ENCODE measurements around the gene MAGEB3.
"Not testable (repeated sequence)": the region's sequence is repeated elsewhere in the genome, so short reads cannot be mapped to it uniquely, and the experiment has no call there.

Gene MAGEB3
- total RNA-seq = 0 reads per million in 3 experiments

DNA sequence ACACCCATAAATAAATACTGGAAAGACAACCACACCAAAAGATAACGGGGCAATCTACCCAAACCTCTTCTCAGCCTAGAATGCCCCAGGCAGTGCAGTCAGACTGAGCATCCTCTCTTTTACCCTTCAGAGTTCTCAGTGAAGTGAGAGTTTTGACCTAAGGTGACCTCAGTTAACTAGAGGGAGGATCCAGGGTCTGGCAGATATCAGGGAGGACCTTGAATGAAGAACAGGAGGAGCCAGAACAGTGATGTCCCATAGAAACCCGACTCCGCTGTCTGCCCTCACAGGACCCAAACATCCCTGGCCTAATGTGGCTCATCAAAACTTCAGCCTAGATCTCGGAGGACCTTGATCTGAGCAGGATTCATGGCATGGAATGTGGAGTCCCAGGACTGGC is at the start of gene MAGEB3:
Gene MAGEB3 (plus strand): TSS at position 263 of the 400 bp plus-strand sequence. CDS start 5,268 bp downstream, outside the sequence.
- DNase-seq = no peak

GRCh38 chrX:30181353-30181752 is 49.1 kb upstream of the MAGEB3 start:
- DNase-seq = no peak

- DNase-seq = no peak
These were observed 46.9 kb upstream of the MAGEB3 start for GRCh38 chrX:30183554-30183953.

GRCh38 chrX:30190426-30190825 is 40.0 kb upstream of the MAGEB3 start:
- no peak for DNase-seq

- DNase-seq = not testable (repeated sequence)
These were observed 36.5 kb upstream of the MAGEB3 start for GRCh38 chrX:30193910-30194309.

- DNase-seq = no peak
These were observed 34.1 kb upstream of the MAGEB3 start for GRCh38 chrX:30196322-30196721.

- DNase-seq = no peak
These were observed 18.3 kb upstream of the MAGEB3 start for GRCh38 chrX:30212172-30212571.

GRCh38 chrX:30215357-30215843 is 15.1 kb upstream of the MAGEB3 start, which contains the start of gene MAGEB2:
TSS of gene MAGEB2 (plus strand) at chrX:30215563. CDS start at chrX:30218581, 3,018 bp downstream.
- DNase-seq = no peak

DNA sequence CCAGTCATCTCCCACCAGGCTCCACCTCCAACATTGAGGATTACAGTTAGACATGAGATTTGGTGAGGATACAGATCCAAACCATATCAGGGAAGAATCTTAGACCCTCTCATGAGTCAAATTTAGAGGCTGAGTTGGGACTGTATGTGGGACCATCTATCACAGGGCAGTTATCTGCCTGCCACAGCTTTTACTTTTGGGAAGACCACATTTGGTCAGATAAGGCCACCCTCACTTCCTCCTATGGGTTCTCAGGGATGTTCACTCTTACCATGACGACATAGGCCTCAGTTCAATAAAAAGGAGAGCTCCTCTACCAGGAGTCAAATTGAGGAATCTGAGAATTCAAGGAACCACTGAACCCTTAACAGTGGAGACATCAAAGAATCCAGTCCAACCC is 13.0 kb upstream of the MAGEB3 start:
- no peak for DNase-seq

- DNase-seq = no peak
These were observed 11.1 kb upstream of the MAGEB3 start for GRCh38 chrX:30219372-30219771.

GRCh38 chrX:30220661-30221060 is 9.8 kb upstream of the MAGEB3 start:
- DNase-seq = no peak

DNA sequence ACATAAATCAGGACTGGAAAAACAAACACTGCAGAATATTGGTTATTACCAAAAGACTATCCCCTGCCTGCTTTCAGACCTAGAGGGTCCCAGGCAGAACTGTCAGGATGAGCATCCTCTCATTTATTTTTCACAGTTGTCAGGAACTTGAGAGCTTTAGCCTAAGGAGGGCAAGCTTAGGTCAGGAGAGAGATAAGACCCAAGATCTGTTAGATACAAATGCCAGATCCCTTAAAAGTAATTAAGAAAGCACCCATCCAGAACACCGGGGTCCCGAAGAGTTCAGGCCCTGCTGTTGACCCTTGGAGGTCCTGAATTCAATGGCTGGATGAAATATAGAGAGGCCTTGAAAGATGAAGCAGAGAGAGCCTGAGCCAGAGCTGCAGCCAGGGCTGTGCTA is 5.9 kb upstream of the MAGEB3 start:
- no peak for DNase-seq

- no peak for DNase-seq
These were observed 1.9 kb upstream of the MAGEB3 start for GRCh38 chrX:30228526-30228925.

- DNase-seq = no peak
These were observed 11.4 kb downstream of the MAGEB3 start, which contains the start of gene MAGEB4 for GRCh38 chrX:30241724-30242415. TSS of gene MAGEB4 (plus strand) at chrX:30242000. CDS start at chrX:30242136, 136 bp downstream.

- no peak for DNase-seq
These were observed 16.5 kb downstream of the MAGEB3 start, which contains the start of gene MAGEB1 for GRCh38 chrX:30246769-30247489. TSS of gene MAGEB1 (plus strand) at chrX:30247146. CDS start at chrX:30250494, 3,348 bp downstream.

GRCh38 chrX:30248854-30249253 is 18.4 kb downstream of the MAGEB3 start:
- no peak for DNase-seq

- DNase-seq = no peak
These were observed 22.8 kb downstream of the MAGEB3 start for GRCh38 chrX:30253257-30253656.

- no peak for DNase-seq
These were observed 29.5 kb downstream of the MAGEB3 start for GRCh38 chrX:30259927-30260326.

- no peak for DNase-seq
These were observed 30.6 kb downstream of the MAGEB3 start for GRCh38 chrX:30261012-30261411.

DNA sequence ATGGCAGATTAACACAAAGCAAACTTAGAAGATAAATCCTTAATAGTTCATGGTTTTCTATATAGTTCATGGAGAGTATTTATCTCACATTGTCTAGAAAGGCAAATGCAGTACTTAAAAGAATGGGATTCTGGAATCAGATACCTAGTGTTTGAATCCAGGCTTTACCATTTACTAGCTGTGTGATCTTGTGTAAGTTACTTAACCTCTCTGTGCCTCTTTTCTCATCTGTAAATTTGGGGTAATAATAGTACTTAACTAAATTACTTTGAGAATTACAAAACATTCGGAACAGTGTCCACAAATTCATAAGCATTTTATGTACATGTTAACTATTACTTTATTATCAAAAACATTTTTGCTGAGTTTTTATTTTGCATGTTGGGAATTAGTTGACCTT is 32.3 kb downstream of the MAGEB3 start:
- no peak for DNase-seq

- no peak for DNase-seq
These were observed 40.2 kb downstream of the MAGEB3 start for GRCh38 chrX:30270639-30271038.

- DNase-seq = no peak
These were observed 45.0 kb downstream of the MAGEB3 start for GRCh38 chrX:30275498-30275897.

DNA sequence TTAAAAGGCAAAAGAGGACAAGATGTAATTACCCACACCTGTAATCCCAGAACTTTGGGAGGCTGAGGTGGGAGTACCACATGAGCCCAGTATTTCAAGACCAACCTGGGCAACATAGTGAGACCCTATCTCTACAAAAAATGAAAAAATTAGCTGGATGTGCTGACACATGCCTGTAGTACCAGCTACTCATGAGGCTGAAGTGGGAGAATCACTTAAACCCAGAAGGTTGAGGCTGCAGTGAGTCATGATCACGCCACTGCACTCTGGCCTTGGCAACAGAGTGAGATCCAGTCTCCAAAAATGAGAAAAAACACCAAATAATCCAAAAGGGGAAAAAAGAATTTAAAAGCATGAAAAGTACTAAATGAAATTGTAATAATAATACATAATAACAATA is 47.9 kb downstream of the MAGEB3 start:
- no peak for DNase-seq

- DNase-seq = peak; percentile 1
These were observed 50.0 kb downstream of the MAGEB3 start for GRCh38 chrX:30280428-30280827.

All from central memory CD4-positive, alpha-beta T cell (primary cell).